Sigmoid colon (tissue), 7 donors: Measurements from ENCODE around the gene CHI3L2. TPM values are rescaled to one million over a fixed set of nuclear protein-coding genes. Genes with fewer than 3 reads are reported as not detected.

ENCODE experiments used
- DNase-seq: peaks from one replicate; pipeline ENCODE4 v3.0.0-alpha.2; 2019
- H3K27ac ChIP-seq, 4 donors: fragments of 200-600 bp; sonication (generic); one replicate each; pipeline ENCODE4 v1.5.1; 2016 to 2019; ENCODE audit warnings: mild to moderate bottlenecking in 1 of 4
- H3K27me3 ChIP-seq, 3 donors: fragments of 200-600 bp; sonication (generic); one replicate each; pipeline ENCODE4 v1.5.1; 2019; ENCODE audit warnings: mild to moderate bottlenecking in 1 of 3
- H3K36me3 ChIP-seq, 4 donors: fragments of 200-600 bp; sonication (generic); one replicate each; pipeline ENCODE4 v1.5.1; 2016 to 2019
- H3K4me1 ChIP-seq, 4 donors: fragments of 200-600 bp; sonication (generic); one replicate each; pipeline ENCODE4 v1.5.1; 2017 to 2019
- H3K4me3 ChIP-seq, 4 donors: fragments of 200-600 bp; sonication (generic); one replicate each; pipeline ENCODE4 v1.5.1; 2017 to 2019; ENCODE audit warnings: mild to moderate bottlenecking in 2 of 4, moderate library complexity in 1 of 4
- H3K9me3 ChIP-seq, 4 donors: fragments of 200-600 bp in 3 of 4; sonication (generic) in 3 of 4; one replicate each; pipeline versions ENCODE4 v1.5.1 to v1.6.1; 2013 to 2019
- CTCF ChIP-seq, 4 experiments: fragments of 450-650 bp in 3 of 4; fragments of 200-600 bp in 1 of 4; IDR thresholded peaks; one replicate each; pipeline ENCODE4 v1.5.1; 2016 to 2019; ENCODE audit warnings: antibody characterized with exemption in 4 of 4, mild to moderate bottlenecking in 3 of 4, moderate library complexity in 2 of 4
- EP300 ChIP-seq, 4 donors: sonication (generic); formaldehyde crosslinking; IDR thresholded peaks; one replicate each; pipeline ENCODE4 v1.6.1; 2017; ENCODE audit warnings: antibody characterized with exemption in 4 of 4
- POLR2A ChIP-seq, 2 donors: fragments of 450-650 bp; IDR thresholded peaks; one replicate each; pipeline ENCODE4 v1.6.1; 2016; ENCODE audit warnings: antibody characterized with exemption in 2 of 2, mild to moderate bottlenecking in 2 of 2, moderate library complexity in 2 of 2
- POLR2AphosphoS5 ChIP-seq, 4 donors: sonication (generic); formaldehyde crosslinking; IDR thresholded peaks; one replicate each; pipeline ENCODE4 v1.6.1; 2017; ENCODE audit warnings: antibody characterized with exemption in 4 of 4
- WGBS, 2 donors: extraction: QIAGEN DNeasy Blood & Tissue Kit; methylation state at CpG; one replicate each; pipeline ENCODE4 v1.1.7; 2013; 5-methylcytosine and 5-hydroxymethylcytosine counted together
- intact Hi-C: fragments of 100-400 bp; cut with DNase I; formaldehyde crosslinking; loops from one replicate; pipeline ENCODE4 v1.15.1; 2023
- polyA plus RNA-seq, 3 donors: library from polyadenylated mRNA; stranded (reverse); fragments of 200-250 nt; gene quantifications; one replicate each; pipeline ENCODE4 v1.2.3, GENCODE V29; 2013
- total RNA-seq, 4 donors: library from RNA; depleted of rRNA; stranded (reverse); fragments of >200 nt; gene quantifications; one replicate each; pipeline ENCODE4 v1.1.0, GENCODE V29; 2016
- donor health status: healthy with polysubstance abuse.
- donor health status: Bipolar disorder and iron deficiency.
- donor health status: healthy.

CHI3L2 gene
- total and polyA plus RNA-seq, 7 donors, result 0.71 to 11.0 (median 2.2) TPM; not detected in 3

GRCh38 chr1:111219557-111220286, 7.8 kb upstream of the CHI3L2 start:
- DNase-seq, result no peak
- intact Hi-C loops, result no loop called here
- H3K9me3 ChIP-seq, result no peaks in the 10 kb centered on the region
- no peaks in the 10 kb centered on the region for H3K27me3 ChIP-seq
- H3K27ac ChIP-seq, result no peak overlapping the region
- no peak for TF ChIP-seq POLR2A (IDR thresholded peaks at IDR 0.05)
- 48 to 81% methylated on average over 5 of the region's 5 CpGs for WGBS, 2 donors
- no peak overlapping the region for H3K4me3 ChIP-seq
- no peaks in the 10 kb centered on the region for H3K36me3 ChIP-seq
- H3K4me1 ChIP-seq, result peaks cover 0 to 8% (median 0%) of the 10 kb centered on the region in 4 donors

- no peaks in the 10 kb centered on the region for H3K9me3 ChIP-seq
- intact Hi-C loops, result no loop called here
- WGBS, 2 donors, result 84 to 86% methylated on average over 6 of the region's 6 CpGs
- H3K27me3 ChIP-seq, result no peaks in the 10 kb centered on the region
- peaks cover 0 to 8% (median 0%) of the 10 kb centered on the region in 4 donors for H3K4me1 ChIP-seq
- no peak for DNase-seq
- no peak for TF ChIP-seq POLR2AphosphoS5 (IDR thresholded peaks at IDR 0.05)
- no peak overlapping the region for H3K4me3 ChIP-seq
- H3K27ac ChIP-seq, result no peak overlapping the region
- no peaks in the 10 kb centered on the region for H3K36me3 ChIP-seq
These were observed 7.1 kb upstream of the CHI3L2 start for GRCh38 chr1:111220302-111220890.

DNA sequence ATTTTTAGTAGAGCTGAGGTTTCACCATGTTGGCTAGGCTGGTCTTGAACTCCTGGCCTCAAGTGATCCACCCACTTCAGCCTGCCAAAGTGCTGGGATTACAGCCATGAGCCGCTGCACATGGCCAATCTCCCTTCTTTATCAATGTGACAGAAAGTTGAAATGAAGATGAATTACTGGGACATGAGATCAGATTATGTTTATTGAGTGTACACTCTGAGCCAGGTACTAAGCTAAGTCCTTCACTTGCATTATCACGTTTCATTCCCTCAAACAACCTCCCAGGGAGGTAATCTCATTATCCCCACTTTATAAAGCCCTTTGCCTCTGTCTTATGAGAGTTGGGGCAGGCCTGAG, 6.3 kb upstream of the CHI3L2 start:
- intact Hi-C loops, result no loop called here
- 13 to 39% methylated on average over 2 of the region's 2 CpGs for WGBS, 2 donors

DNA sequence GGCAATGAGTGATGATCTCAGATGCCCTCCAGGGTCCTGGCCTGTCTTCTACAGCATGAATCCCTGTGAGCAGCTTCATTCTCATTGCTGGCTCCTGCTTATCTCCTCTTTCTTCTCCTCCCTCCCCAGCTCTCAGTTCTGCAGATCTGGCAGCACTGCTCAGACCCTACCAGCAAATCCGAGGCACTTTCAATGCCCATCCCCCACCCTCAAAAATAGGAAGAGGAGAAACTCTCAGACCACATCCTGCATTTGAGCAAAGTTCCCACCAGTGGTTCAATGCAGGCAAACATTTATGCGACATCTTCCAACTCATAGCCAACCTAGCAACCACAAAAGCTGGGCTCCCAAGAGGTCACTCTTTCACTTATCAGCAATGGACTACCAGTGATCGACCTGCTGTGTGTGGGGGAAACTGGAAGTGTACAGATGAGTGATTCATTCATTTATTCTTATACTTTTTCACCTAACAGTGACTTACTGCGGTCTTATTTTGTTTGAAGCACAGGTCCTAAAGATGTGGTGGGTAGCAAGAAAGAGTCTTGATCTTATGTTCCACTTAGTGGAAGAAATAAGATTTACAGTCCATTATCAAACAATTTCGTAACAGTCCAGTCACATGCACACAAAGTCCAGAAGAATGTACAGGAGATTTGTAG, 5.8 kb upstream of the CHI3L2 start:
- 45 to 69% methylated on average over 5 of the region's 5 CpGs for WGBS, 2 donors
- intact Hi-C loops, result loop anchor here (2.0 kb wide), 1 partner anchor 547 kb away; no protein-coding TSS in a partner anchor
- H3K9me3 ChIP-seq, result no peaks in the 10 kb centered on the region
- TF ChIP-seq POLR2AphosphoS5 (IDR thresholded peaks at IDR 0.05) (no peak), CTCF (IDR thresholded peaks at IDR 0.05) (no peak)
- no peaks in the 10 kb centered on the region for H3K27me3 ChIP-seq
- peaks cover 0 to 8% (median 0%) of the 10 kb centered on the region in 4 donors for H3K4me1 ChIP-seq
- H3K27ac ChIP-seq, result no peak overlapping the region
- DNase-seq, result no peak
- no peaks in the 10 kb centered on the region for H3K36me3 ChIP-seq
- no peak overlapping the region for H3K4me3 ChIP-seq

More for the DNA sequence above, 6.3 kb upstream of the CHI3L2 start:
- no peak overlapping the region for H3K4me3 ChIP-seq
- DNase-seq, result no peak
- no peaks in the 10 kb centered on the region for H3K27me3 ChIP-seq
- H3K9me3 ChIP-seq, result no peaks in the 10 kb centered on the region
- H3K36me3 ChIP-seq, result no peaks in the 10 kb centered on the region
- H3K27ac ChIP-seq, result no peak overlapping the region
- TF ChIP-seq EP300 (IDR thresholded peaks at IDR 0.05) (no peak), POLR2A (IDR thresholded peaks at IDR 0.05) (no peak), POLR2AphosphoS5 (IDR thresholded peaks at IDR 0.05) (no peak), CTCF (IDR thresholded peaks at IDR 0.05) (no peak)
- peaks cover 0 to 8% (median 0%) of the 10 kb centered on the region in 4 donors for H3K4me1 ChIP-seq

- Histone ChIP-seq H3K27ac (no peak overlapping the region), H3K4me1 (peaks cover 0 to 8% (median 0%) of the 10 kb centered on the region in 4 donors), H3K9me3 (no peaks in the 10 kb centered on the region), H3K4me3 (no peak overlapping the region), H3K27me3 (no peaks in the 10 kb centered on the region), H3K36me3 (no peaks in the 10 kb centered on the region)
- TF ChIP-seq POLR2A (IDR thresholded peaks at IDR 0.05) (no peak), CTCF (IDR thresholded peaks at IDR 0.05) (peak; percentile 69 to 91 (median 78))
- 19% methylated on average over 10 of the region's 10 CpGs for WGBS, 2 donors
- intact Hi-C loops, result loop anchor here (1.0 to 2.0 kb wide), 2 partner anchors 177 to 546 kb away; no protein-coding TSS in a partner anchor
- peak; percentile 83 for DNase-seq
These were observed 5.0 kb upstream of the CHI3L2 start for GRCh38 chr1:111222308-111223125.
